Stimulated activated CD8-positive, alpha-beta memory T cell treated with anti-CD3 and anti-CD28 coated beads, Interleukin-7, amount 100 ng/mL, for 1 hour (primary cell): ENCODE results near the gene HECA.
A peak's percentile ranks its signal among the peaks of the same experiment; 100 is the strongest.
"Not testable (repeated sequence)": the region's sequence is repeated elsewhere in the genome, so short reads cannot be mapped to it uniquely, and the experiment has no call there.

Source experiments
- DNase-seq, 2 donors: peaks; one replicate each; pipeline ENCODE4 v3.0.0-alpha.2; 2020; ENCODE audit warnings: low read depth in 2 of 2

The HECA gene

DNA sequence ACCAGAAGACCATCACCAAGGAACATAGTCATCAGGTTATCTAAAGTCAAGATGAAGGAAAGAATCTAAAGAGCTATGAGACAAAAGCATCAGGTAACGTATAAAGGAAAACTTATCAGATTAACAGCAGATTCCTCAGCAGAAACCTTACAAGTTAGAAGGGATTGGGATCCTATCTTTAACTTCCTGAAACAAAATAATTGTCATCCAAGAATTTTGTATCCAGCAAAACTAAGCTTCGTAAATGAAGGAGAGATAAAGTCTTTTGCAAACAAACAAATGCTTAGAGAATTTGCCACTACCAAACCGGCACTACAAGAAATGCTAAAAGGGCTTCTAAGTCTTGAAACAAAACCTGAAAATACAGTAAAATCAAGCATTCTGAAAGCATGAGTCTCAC, 71.0 kb downstream of the HECA start:
- DNase-seq = no peak

DNA sequence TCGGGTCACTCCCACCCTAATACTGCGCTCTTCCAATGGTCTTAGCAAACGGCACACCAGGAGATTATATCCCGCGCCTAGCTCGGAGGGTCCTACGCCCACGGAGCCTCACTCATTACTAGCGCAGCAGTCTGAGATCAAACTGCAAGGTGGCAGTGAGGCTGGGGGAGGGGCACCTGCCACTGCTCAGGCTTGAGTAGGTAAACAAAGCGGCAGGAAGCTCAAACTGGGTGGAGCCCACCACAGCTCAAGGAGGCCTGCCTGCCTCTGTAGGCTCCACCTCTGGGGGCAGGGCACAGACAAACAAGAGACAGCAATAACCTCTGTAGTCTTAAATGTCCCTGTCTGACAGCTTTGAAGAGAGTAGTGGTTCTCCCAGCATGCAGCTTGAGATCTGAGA, 75.9 kb downstream of the HECA start:
- not testable (repeated sequence) for DNase-seq

DNA sequence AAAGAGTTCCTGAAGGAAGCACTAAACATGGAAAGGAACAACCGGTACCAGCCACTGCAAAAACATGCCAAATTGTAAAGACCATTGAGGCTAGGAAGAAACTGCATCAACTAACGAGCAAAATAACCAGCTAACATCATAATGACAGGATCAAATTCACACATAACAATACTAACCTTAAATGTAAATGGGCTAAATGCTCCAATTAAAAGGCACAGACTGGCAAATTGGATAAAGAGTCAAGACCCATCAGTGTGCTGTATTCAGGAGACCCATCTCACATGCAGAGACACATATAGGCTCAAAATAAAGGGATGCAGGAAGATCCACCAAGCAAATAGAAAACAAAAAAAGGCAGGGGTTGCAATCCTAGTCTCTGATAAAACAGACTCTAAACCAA, 77.6 kb downstream of the HECA start:
- DNase-seq = not testable (repeated sequence)

DNA sequence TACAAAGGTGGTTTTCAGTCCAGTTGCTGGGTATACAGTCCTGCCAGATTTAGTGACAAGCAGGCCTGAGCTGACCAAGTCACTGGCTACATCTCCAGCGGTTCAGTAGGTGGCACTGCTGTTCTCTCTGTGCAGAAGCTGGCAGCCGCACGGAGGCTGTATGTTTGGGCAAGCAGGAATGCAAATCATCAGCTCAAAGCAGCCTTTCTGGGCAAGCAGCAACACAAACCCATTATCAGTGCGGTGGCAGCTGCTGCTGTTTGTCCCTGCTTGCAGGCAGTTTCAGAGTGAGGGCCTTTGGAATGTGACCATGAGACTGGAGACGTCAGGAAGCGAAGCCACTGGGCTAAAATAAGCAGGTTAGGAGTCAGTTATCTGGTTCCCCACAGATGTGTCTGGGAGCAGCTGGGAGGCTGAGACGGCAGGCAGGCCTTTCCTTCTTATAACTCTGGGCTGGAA, 84.4 kb downstream of the HECA start:
- peak; percentile 40 to 49 for DNase-seq

DNA sequence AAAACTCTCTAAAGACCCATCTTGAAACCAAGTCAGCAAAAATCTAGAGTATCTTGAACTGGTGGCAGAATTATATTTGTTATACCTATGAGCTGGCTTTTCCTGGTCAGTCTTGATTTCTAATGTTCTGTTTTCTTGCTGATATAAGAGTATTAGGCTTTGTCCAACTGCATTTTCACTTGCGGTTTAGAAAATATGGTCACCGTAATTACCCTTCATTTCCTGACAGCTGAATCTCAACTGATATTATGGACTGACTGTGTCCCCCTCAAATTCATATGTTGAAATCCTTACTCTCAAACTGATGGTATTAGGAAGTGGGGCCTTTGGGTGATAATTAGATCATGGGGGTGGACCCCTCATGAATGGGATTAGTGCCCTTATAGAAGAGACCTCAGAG, 84.9 kb downstream of the HECA start:
- no peak for DNase-seq

DNA sequence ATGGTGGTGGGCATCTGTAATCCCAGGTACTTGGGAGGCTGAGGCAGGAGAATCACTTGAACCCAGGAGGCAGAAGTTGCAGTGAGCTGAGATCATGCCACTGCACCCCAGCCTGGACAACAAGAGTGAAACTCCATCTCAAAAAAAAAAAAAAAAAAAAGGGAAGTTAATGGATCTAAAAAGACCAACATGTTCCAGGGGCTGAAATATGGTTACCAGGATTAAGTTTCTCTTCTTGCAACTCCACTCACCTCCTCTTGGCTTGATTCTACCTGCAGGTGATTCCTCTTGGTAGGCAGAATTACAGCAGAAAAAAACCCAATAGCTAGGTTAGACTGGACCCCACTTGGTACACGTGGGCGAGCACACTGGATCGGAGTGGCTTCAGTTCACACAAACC, 93.5 kb downstream of the HECA start:
- DNase-seq = not testable (repeated sequence)
